K562 (cell line): ENCODE measurements around the gene AMBP. TPM values are rescaled to one million over a fixed set of nuclear protein-coding genes. Genes with fewer than 3 reads are reported as not detected.

Experiments used
- ATAC-seq: fragments of 200-7000 bp; cut with Tn5 transposase; 3 replicates; pipeline ENCODE4 v1.9.1; 2020; ENCODE audit warnings: moderate library complexity
- BruUV-seq: library from RNA; stranded (reverse); fragments of 400-500 nt; replicated peaks from 2 replicates; lab custom pipeline; 2021; lab: Mats Ljungman, UMichigan
- CTCF ChIA-PET: fragments of 300-600 bp; formaldehyde crosslinking; extraction: SDS; loops from one replicate; lab custom pipeline; 2021; ENCODE audit warnings: low intra/inter-chr PET ratio; lab: Yijun Ruan, JAX
- POLR2A ChIA-PET: fragments of 300-600, 350-650 bp; sonication (Branson Sonifier 250); formaldehyde crosslinking; extraction: SDS; loops from one replicate; lab custom pipeline; 2021; ENCODE audit warnings: antibody characterized with exemption, inconsistent platforms; lab: Yijun Ruan, JAX
- DNase-seq, 4 experiments: peaks; one replicate each; pipeline versions ENCODE4 v3.0.0 to v3.0.0-alpha.2; 2011 to 2018; ENCODE audit warnings: low spot score in 3 of 4, mixed read lengths in 3 of 4; ENCODE audit errors: extremely low read depth in 1 of 4
- FAIRE-seq: peaks from 2 replicates; lab custom pipeline; 2011; peaks lifted over from hg19 to GRCh38; lab: Jason Lieb, UNC
- H2AFZ ChIP-seq: 2 replicates; pipeline ENCODE4 v1.6.0; 2011; ENCODE audit warnings: low read depth, low read length, control low read depth, inconsistent platforms
- H3K27ac ChIP-seq: fragments of 200-600 bp; 3 replicates; pipeline ENCODE4 v1.8.0; 2011; ENCODE audit warnings: low read depth, mild to moderate bottlenecking, control low read depth, inconsistent platforms, low read length, moderate library complexity, mixed read lengths; ENCODE audit errors: extremely low read depth
- H3K27me3 ChIP-seq, 2 experiments: fragments of 300-600 bp in 1 of 2; 2 replicates in 1 of 2; 3 replicates in 1 of 2; pipeline versions ENCODE4 v1.6.0 to v1.8.0; 2011; ENCODE audit warnings: inconsistent platforms in 2 of 2, low read length in 2 of 2, mild to moderate bottlenecking in 1 of 2, mixed read lengths in 1 of 2, moderate library complexity in 1 of 2; ENCODE audit not compliant: control insufficient read depth in 2 of 2, insufficient read depth in 2 of 2
- H3K36me3 ChIP-seq: fragments of 300-600 bp; 3 replicates; pipeline ENCODE4 v1.8.0; 2011; ENCODE audit warnings: mild to moderate bottlenecking, low read length, inconsistent platforms; ENCODE audit not compliant: control insufficient read depth, insufficient read depth
- H3K4me1 ChIP-seq, 2 experiments: fragments of 200-600 bp in 1 of 2; replicated peaks in 1 of 2; 2 replicates in 1 of 2; 3 replicates in 1 of 2; pipeline versions ENCODE4 v1.5.1 to v1.8.0; 2011; ENCODE audit warnings: inconsistent platforms in 2 of 2, low read length in 2 of 2, mild to moderate bottlenecking in 1 of 2, mixed read lengths in 1 of 2, moderate library complexity in 1 of 2; ENCODE audit not compliant: control insufficient read depth in 2 of 2, insufficient read depth in 2 of 2
- H3K4me2 ChIP-seq: 2 replicates; pipeline ENCODE4 v1.6.1; 2011; ENCODE audit warnings: low read length, control low read depth, inconsistent platforms, mixed read lengths; ENCODE audit not compliant: insufficient read depth
- H3K4me3 ChIP-seq: fragments of 200-600 bp; sonication (generic), shearing (Covaris generic); 2 replicates; pipeline ENCODE4 v1.5.1; 2016; ENCODE audit warnings: control low read depth, inconsistent platforms
- H3K79me2 ChIP-seq: fragments of 200-600 bp; 3 replicates; pipeline ENCODE4 v1.8.0; 2011; ENCODE audit warnings: low read length, inconsistent platforms; ENCODE audit not compliant: control insufficient read depth, insufficient read depth
- H3K9ac ChIP-seq, 2 experiments: 2 replicates each; pipeline versions ENCODE4 v1.6.0 to v1.6.1; 2011; ENCODE audit warnings: low read depth in 2 of 2, low read length in 2 of 2, control low read depth in 1 of 2, inconsistent platforms in 1 of 2, mild to moderate bottlenecking in 1 of 2, mixed read lengths in 1 of 2; ENCODE audit not compliant: insufficient read depth in 1 of 2
- H3K9me1 ChIP-seq: one replicate; pipeline ENCODE4 v1.6.0; 2011; ENCODE audit warnings: inconsistent platforms, mild to moderate bottlenecking, low read length, moderate library complexity; ENCODE audit not compliant: control insufficient read depth, insufficient read depth
- H3K9me3 ChIP-seq: replicated peaks from 2 replicates; pipeline ENCODE4 v1.5.1; 2011; ENCODE audit warnings: low read depth, low read length, inconsistent platforms; ENCODE audit not compliant: control insufficient read depth, insufficient read depth
- H4K20me1 ChIP-seq: replicated peaks from 2 replicates; pipeline ENCODE4 v1.6.1; 2011; ENCODE audit warnings: low read length, inconsistent platforms, mixed read lengths; ENCODE audit not compliant: control insufficient read depth, insufficient read depth
- POU5F1 ChIP-seq: fragments of 150-350 bp; IDR thresholded peaks from 2 replicates; pipeline ENCODE4 v1.6.1; 2014; ENCODE audit warnings: borderline replicate concordance, low read length, low read depth, mild to moderate bottlenecking; ENCODE audit not compliant: partially characterized antibody
- TCF7L2 ChIP-seq: fragments of 150-350 bp; IDR thresholded peaks from 2 replicates; pipeline ENCODE4 v1.6.1; 2016; ENCODE audit warnings: low read depth, mild to moderate bottlenecking, low read length, moderate library complexity
- ZNF384 ChIP-seq: IDR thresholded peaks from 2 replicates; pipeline ENCODE4 v1.6.1; 2012; ENCODE audit warnings: low read depth, low read length, improper control_type of control experiment
- WGBS: fragments of 100-300 bp; shearing (Covaris generic); methylation state at CpG from one replicate; pipeline ENCODE4 v1.1.6; 2016; ENCODE audit warnings: low coverage, mixed read lengths; ENCODE audit not compliant: insufficient coverage; ENCODE audit errors: missing lambda C conversion rate; 5-methylcytosine and 5-hydroxymethylcytosine counted together
- in situ Hi-C: fragments of 300-500 bp; cut with MboI; formaldehyde crosslinking; loops from 4 replicates; pipeline ENCODE4 v1.15.0; 2018; ENCODE audit warnings: inconsistent platforms, mixed read lengths
- intact Hi-C: fragments of 100-400 bp; cut with micrococcal nuclease; formaldehyde crosslinking; loops from 2 replicates; pipeline ENCODE4 v1.14.2; 2022
- polyA plus RNA-seq, 8 experiments: library from polyadenylated mRNA; depleted of rRNA in 4 of 8; stranded (reverse) in 5 of 8; unstranded in 3 of 8; fragments of >200 nt; fragmentation: Nextera tagmentation in 2 of 8; fragmentation: Illumina TruSeq in 1 of 8; extraction: Ambion mirVana in 2 of 8; extraction: Trizol in 1 of 8; gene quantifications; 2 replicates each; pipeline versions ENCODE4 v1.2.1 to v1.2.3, GENCODE V29; 2011 to 2014; ENCODE audit warnings: inconsistent platforms in 1 of 8, missing spikeins in 1 of 8
- total RNA-seq, 7 experiments: library from RNA; depleted of rRNA in 6 of 7; stranded (reverse); fragments of >200 nt in 6 of 7; fragmentation: Illumina TruSeq in 2 of 7; extraction: Trizol in 2 of 7; gene quantifications; 2 replicates each; pipeline versions ENCODE4 v1.2.1 to v1.2.3, GENCODE V29; 2011 to 2021; ENCODE audit warnings: low replicate concordance in 1 of 7
- TF ChIP-seq, protein P1 (sequence below): sonication (generic); formaldehyde crosslinking; IDR thresholded peaks from 2 replicates; pipeline ENCODE4 v1.8.1; 2023; ENCODE audit warnings: mild to moderate bottlenecking, missing genetic modification reagents, moderate library complexity

Gene AMBP
- total and polyA plus RNA-seq, 9 of the 15 experiments (the other 6 are each of a cell fraction or from before 2014, with no cell fraction given) = 1.3 TPM; not detected in 8

DNA sequence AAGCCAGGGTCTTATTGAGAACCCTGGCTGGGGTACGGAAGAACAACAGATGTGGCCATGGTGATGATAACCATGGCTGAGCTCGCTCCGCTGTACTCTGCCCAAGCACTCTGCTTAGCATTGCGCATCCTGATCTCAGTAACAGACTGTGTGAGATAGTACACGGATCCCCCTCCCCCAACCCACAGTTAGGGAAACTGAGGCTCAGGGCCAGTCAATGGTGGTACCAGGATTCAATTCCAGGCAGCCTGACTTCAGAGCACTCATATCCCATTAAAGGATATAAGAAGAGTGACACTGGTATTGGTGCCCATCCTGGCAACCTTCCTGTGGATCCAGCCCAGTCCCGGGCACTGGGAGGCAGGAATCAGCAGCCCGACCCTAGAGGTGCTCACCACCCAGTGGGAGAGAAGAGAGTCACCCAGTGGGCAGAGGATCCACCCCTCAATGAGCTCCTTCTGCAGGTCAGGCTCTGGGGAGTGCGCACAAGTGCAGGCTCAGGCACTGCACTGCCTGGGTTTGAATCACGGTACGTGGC, 47.4 kb upstream of the AMBP start:
- WGBS = 0% methylated on average over 10 of the region's 10 CpGs
- H3K9ac ChIP-seq = no peak overlapping the region
- TF ChIP-seq POU5F1 (no peak), ZNF384 (no peak), TCF7L2 (no peak)
- TF ChIP-seq, protein P1, sequence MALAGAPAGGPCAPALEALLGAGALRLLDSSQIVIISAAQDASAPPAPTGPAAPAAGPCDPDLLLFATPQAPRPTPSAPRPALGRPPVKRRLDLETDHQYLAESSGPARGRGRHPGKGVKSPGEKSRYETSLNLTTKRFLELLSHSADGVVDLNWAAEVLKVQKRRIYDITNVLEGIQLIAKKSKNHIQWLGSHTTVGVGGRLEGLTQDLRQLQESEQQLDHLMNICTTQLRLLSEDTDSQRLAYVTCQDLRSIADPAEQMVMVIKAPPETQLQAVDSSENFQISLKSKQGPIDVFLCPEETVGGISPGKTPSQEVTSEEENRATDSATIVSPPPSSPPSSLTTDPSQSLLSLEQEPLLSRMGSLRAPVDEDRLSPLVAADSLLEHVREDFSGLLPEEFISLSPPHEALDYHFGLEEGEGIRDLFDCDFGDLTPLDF (CRISPR knock-in tag) = no peak
- TF ChIP-seq, all 486 proteins: peak for 0
- in situ Hi-C loops (no loop called here), intact Hi-C loops (no loop called here)
- no peaks in the 10 kb centered on the region for H4K20me1 ChIP-seq
- H2AFZ ChIP-seq = no peak overlapping the region
- H3K36me3 ChIP-seq = no peaks in the 10 kb centered on the region
- DNase-seq (no peak), ATAC-seq (no peak), FAIRE-seq (no peak)
- no peaks in the 10 kb centered on the region for H3K9me3 ChIP-seq
- H3K4me3 ChIP-seq = no peak overlapping the region
- BruUV-seq = no TSS peak
- H3K79me2 ChIP-seq = no peaks in the 10 kb centered on the region
- POLR2A ChIA-PET = interaction anchor here (0.5 to 1.5 kb wide), 3 partner anchors 16 to 391 kb away, joined by 3 to 5 read pairs (median 3); no protein-coding TSS in a partner anchor
- H3K27ac ChIP-seq = no peak overlapping the region
- no peaks in the 10 kb centered on the region for H3K4me1 ChIP-seq
- peaks cover 0 to 23% of the 10 kb centered on the region in 2 experiments; a peak in 4 of 5 replicates for H3K27me3 ChIP-seq
- no peaks in the 10 kb centered on the region for H3K9me1 ChIP-seq
- H3K4me2 ChIP-seq = no peak overlapping the region
- CTCF ChIA-PET = no interaction called here
